ENCODE data around the gene ZNF446.
A peak's percentile ranks its signal among the peaks of the same experiment; 100 is the strongest.
"Not testable (repeated sequence)": the region's sequence is repeated elsewhere in the genome, so short reads cannot be mapped to it uniquely, and the experiment has no call there.

ZNF446 gene

DNA sequence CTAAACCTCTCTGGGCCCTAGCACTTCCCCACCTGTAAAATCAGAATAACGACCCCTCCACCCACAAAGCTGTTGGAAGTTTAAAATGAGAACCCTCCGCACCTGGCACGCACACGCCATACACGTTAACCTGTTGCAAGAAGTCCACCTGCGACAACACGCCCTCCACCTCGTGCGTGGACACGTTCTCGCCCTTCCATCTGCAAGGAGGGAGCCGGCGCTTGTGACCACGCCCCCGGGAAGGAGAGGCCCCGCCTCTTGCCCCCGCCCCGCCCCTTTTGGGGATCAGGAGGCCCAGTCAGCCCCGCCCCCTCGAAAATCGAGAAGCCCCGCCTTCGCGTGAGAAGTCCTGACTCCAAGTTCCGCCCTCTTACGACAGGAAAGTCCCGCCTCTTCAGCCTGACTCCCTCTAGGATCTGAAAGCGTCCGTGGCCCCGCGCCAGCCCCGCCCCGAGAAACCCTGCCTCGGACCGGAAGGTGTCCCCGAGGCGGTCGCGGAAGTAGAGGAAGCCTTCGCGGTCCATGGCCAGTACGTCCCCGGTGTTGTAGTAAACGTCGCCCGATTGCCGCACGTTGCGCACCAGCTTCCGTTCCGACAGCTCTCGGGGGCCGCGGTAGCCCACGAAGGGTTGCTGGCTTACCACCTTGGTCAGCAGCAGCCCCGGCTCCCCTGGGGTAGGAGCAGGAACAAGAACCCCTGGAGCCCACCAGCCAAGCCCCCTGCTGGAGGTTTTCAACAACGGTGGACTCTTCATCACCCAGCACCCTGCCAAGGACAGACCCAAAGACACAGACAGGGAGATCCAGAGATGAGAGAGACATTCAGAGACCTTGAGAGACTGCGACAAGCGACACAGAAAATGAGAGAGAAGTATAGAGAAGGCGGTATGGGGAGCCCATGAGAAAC lies 23.1 kb downstream of the ZNF446 start:
- peak; percentile 91 to 94 for DNase-seq (ENCODE audit: low read depth in 2 of 2)

GRCh38 chr19:58500242-58500641 lies 24.1 kb downstream of the ZNF446 start:
- DNase-seq (ENCODE audit: low read depth in 2 of 2): no peak

DNA sequence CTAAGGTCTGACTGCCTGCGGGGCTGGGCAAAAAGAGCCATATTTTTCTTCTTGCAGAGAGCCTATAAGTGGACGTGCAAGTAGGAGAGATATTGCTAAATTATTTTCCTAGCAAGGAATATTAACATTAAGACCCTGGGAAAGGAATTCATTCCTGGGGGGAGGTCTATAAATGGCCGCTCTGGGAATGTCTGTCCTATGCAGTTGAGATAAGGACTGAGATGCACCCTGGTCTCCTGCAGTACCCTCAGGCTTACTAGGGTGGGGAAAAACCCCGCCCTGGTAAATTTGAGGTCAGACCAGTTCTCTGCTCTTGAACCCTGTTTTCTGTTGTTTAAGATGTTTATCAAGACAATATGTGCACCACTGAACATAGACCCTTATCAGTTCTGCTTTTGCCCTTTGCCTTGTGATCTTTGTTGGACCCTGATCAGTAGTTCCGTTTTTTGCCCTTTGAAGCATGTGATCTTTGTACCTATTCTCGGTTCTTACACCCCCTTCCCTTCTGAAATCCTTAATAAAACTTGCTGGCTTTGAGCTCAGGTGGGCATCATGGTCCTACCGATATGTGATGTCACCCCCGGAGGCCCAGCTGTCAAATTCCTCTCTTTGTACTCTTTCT lies 31.6 kb downstream of the ZNF446 start:
- DNase-seq (ENCODE audit: low read depth in 2 of 2): not testable (repeated sequence)

DNA sequence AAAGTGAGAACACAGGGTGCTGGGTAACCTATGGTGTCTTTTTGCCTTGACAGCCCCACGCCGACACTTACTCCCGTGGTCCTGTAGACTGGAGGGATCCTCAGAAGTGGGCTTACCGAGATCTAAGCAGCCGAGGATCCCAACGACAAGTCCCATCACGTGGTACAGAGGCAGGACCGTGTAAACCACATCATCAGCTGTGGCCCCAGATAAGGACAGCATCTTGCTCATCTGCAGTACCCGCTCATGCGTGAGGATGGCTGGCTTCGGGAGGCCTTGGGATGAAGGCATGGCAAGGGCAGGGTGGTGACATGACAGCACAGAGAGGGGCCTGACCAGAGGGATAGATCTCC lies 33.6 kb downstream of the ZNF446 start:
- DNase-seq (ENCODE audit: low read depth in 2 of 2): no peak

GRCh38 chr19:58510084-58510862 lies 34.1 kb downstream of the ZNF446 start:
- DNase-seq (ENCODE audit: low read depth in 2 of 2): no peak

DNA sequence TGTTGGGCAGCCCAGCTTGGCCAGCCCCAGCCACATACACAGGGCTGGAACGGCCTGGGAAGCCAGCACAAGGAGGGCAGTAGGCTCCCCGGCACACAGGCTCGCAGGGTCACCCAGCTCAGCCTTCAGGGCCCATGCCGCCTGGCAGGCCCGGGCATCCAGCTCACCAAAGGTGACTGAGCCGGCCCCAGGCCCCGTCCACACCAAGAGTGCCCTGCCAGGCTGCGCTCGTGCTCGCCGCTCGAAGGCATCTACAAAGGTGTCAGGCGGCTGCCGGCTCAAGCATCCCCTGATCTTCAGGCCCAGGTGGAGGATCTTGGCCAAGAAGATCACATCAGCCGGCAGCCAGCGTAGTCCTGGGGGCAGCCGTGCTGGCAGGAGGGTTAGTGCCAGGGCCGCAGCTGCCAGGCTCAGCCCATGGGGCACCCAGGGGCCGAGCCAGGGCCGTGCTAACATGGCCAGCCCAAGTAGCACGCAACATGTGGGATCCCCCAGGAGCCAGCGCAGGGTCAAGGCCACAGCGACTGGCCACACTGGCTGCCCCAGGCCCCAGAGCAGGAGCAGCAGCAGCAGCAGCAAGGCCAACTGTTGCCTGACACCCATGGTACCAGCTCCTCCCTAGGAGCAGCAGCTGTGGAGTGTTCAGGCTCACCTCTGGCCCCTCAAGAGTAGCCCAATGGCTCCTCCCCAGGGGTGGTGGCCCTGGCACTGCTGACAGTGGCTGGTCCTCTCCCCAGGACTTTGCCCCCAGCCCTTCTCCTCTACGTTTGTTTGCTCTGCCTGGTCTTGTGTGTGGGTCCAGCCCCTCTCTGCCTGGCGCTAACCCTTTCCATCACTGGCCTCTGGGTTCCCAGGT lies 35.4 kb downstream of the ZNF446 start, which contains the start of gene SLC27A5:
SLC27A5 (minus strand) TSS at position 640 of the 856 bp plus-strand sequence; CDS start at position 603, 37 bp downstream.
- no peak for DNase-seq (ENCODE audit: low read depth in 2 of 2)

DNA sequence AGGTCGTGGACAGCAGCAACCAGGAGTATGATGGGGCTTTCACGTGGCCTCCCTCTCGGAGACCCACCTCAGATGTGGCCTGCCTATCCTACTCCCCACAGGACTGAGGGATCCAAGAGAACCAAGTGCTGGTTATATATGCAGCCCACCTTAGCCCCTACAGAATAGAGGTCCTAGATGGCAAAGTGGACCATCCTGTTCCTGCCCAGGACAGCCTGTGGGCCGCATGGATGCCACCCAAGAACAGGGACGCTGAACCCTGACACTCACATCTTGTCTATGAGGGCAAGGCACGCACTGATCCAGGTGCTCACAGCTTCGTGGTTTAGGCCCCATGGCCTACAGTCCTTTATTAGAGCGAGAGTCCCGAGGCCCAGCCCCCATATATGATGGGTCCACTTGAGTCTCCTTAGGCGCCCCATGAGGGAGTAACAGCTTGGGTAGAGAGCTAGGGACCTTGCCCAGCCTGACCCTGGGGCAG lies 37.1 kb downstream of the ZNF446 start:
- DNase-seq (ENCODE audit: low read depth in 2 of 2): no peak

DNA sequence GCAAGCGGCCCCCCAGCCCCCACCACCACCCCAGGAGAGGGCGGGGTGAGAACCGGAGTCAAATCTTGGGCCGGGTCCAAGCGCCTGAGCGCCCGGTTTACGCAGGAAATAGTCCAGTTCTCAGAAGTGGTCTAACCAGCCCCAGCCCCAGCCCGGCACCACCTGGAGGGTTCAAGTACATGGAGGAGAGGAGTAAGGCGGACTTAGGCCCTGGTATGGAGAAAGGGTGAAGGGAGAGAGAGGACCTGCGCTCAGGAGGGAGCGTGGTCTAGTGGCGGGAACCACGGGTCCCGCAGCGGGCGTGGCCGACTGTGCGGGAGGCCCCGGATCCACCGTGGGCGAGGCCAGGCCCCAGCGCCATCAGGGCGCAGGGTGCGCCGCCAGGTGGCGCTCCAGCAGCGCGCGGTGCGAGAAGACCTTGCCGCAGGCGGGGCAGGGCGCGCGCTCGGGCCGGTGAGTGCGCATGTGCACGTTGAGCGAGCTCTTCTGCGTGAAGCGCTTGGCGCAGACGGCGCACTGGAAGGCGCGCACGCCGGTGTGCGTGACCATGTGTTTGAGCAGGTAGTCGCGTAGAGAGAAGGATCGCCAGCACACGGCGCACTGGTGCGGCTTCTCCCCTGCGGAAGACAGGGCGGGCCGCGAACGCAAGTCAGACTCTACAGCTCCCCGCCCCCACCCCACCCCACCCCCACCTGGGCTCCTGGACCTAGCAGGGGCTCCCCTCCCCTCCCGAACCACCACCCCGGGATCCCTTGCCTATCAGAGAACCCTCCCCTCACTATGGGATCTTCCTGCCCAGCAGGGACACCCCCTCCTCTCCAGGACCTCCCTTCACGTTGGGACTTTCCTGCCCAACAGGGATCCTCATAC lies 37.8 kb downstream of the ZNF446 start:
- DNase-seq (ENCODE audit: low read depth in 2 of 2): peak; percentile 82 to 91

- no peak for DNase-seq (ENCODE audit: low read depth in 2 of 2)
Measured at GRCh38 chr19:58514564-58515022, 38.4 kb downstream of the ZNF446 start.

DNA sequence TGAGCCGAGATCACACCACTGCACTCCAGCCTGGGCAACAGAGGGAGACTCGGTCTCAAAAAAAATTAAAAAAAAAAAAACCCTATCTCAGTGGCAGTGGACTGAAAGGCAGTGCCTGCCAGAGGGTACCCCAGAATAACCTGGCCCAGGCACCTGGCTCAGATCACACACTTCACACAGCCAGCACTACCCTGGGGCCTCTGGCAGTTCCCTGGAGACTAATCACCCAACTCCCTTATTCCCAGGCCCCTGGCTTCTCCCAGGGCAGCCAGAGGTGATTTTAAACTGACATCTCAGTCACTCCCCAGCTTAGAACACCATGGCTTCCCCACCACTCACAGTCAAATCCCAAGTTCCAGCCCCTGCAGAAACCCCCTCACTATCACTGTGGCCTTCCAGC lies 39.1 kb downstream of the ZNF446 start:
- DNase-seq (ENCODE audit: low read depth in 2 of 2): no peak

DNA sequence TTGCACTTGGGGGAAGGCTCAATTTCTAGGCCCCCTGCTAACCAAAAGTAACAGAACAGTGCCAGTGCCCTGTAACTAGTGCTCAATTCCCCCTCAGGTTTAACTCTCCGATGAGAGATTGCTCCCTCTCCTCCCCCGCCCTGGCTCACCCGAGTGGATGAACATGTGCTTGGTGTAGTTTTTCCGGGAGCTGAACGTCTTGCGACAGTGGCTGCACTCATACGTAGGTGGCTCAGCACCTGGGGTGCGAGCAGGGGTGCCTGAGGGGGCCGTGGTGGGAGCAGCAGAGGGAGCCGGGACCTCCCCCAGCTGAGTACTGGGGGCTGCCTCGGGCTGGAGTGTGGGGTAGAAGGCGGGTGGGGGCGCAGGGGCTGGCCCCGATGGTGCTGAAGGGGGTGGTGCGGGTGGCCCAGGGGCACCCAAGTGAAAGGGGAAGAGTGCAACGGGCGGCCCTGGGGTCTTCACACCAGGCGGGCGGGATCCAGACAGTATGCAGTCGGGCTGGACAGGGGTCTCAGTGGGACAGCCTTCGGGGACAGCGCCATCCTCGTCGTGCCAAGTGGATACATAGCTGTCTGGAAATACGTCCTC lies 40.2 kb downstream of the ZNF446 start:
- no peak for DNase-seq (ENCODE audit: low read depth in 2 of 2)

DNA sequence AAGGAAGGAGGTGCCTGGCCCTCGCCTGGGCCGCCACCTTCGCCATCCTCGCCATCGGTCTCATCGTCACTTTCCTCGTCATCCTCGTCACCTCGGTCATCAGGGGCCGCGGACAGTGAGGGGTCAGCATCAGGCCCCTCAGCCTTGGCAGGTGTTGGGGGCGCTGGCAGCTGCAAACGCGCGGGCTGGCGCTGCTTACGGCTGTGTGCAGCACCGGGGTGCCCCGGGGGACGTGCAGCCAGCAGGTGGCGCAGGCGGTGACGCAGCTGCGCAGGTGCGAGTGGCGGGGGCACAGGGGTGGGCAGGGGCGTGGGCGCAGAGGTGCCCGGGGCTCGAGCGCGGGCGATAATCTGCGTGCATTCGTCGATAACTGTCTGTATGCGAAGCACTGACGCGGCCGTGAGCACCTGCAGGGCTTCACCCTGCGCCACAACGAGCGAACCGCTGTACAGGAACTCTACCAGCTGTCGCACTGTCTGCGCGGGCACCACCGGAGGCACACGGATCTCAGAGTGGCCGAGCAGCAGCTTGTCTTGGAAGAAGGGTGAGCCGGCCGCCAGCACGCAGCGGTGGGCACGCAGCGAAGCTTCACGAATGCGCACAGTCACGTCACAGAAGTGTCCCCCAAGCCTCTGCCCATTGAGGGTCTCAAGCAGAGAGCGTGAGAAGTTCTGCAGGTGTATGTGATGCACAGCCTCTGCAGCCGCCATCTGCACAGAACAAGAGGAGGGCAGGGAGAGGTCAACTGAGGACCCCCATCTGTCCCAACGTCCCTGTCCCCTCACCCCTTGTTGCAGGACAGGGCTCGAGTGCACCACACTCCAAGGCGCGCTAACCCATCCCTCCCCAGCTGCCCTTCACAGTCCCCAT lies 41.0 kb downstream of the ZNF446 start:
- no peak for DNase-seq (ENCODE audit: low read depth in 2 of 2)

- DNase-seq (ENCODE audit: low read depth in 2 of 2): no peak
Measured at GRCh38 chr19:58518256-58519086, 42.3 kb downstream of the ZNF446 start.

DNA sequence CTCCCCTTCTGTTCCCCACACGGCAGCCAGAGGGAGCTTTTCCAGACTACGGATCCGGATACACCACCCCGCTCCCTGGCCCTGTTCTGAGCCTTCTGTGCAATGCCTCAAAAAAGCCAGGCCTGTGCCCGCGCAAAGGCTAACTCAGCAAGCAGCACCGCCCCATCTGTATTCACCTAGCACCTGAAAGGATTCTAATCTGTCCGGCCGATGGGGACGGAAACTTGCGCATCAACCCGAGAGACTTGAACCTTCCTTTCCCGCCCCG lies 42.9 kb downstream of the ZNF446 start:
- peak; percentile 6 to 23 for DNase-seq (ENCODE audit: low read depth in 2 of 2)

DNA sequence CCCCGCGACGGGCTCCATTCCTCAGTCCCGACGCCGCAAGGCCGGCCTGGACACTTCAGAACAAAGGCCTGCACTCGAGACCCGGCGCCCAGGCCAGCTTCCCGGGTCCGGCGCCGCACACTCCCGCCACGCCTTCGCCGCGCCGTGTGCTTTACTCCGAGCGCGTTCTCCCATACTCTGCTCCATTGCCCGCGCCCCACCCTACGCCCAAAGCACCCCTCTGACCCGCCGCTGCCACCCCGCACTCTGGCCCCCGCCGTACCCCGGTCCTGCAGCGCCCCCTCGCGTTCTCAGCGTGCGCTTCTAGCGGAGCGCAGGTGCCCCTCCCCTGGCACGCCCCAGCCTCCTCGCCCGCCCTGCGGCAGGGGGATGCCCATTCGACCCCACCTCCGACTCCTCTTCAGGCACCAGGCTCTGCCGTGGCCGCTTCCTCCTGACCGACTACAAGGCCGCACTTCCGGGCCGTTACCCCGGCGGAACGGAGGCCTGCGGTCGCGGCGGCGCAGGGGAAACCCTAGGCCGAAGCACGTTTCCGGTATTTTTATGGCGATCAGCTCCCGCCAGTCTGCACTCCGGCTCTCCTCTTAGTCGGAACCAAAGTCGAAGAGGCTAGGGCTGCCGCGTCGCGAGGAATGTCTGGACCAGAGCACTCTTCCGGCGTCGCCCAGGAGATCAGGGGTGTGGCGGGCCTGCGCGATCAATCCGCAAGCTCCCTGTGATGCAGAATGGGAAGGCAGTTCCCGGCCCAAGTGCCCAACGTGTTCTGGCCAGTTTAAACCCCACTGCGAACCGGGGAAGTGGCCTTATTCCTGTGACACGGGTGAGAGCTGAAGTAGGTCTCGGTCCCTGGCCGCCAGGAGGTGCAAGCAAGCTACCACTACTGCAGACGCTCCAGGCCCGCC lies 43.5 kb downstream of the ZNF446 start, which contains the start of gene ZBTB45:
ZBTB45 (minus strand) TSS at position 456 of the 902 bp plus-strand sequence. CDS start 2,137 bp downstream, outside the sequence.
- peak; percentile 74 to 78 for DNase-seq (ENCODE audit: low read depth in 2 of 2)

GRCh38 chr19:58520257-58520599 lies 44.1 kb downstream of the ZNF446 start:
- DNase-seq (ENCODE audit: low read depth in 2 of 2): no peak

- no peak for DNase-seq (ENCODE audit: low read depth in 2 of 2)
Measured at GRCh38 chr19:58521651-58522050, 45.5 kb downstream of the ZNF446 start.

Measured in stimulated activated CD8-positive, alpha-beta memory T cell treated with anti-CD3 and anti-CD28 coated beads, Interleukin-7, amount 100 ng/mL, for 4 hours (primary cell).